ENCODE measurements around the gene MTMR2. TPM values are rescaled to one million over a fixed set of nuclear protein-coding genes. Genes with fewer than 3 reads are reported as not detected.

The MTMR2 gene
- total and polyA plus RNA-seq, 5 experiments from 2014 or later = 10.2 to 14.6 (median 11.8) TPM

GRCh38 chr11:95930948-95931347 is 7.0 kb upstream of the MTMR2 start:
- ATAC-seq (no peak), DNase-seq (no peak)
- POLR2A ChIA-PET = no interaction called here
- peaks cover 8 to 33% (median 21%) of the 10 kb centered on the region in 9 donors for H3K9me3 Mint-ChIP-seq
- H3K4me1 Mint-ChIP-seq = no peaks in the 10 kb centered on the region
- no peak overlapping the region for H3K4me3 Mint-ChIP-seq
- no peak overlapping the region for H3K27ac Mint-ChIP-seq
- H3K36me3 Mint-ChIP-seq = peaks cover 2 to 30% (median 24%) of the 10 kb centered on the region in 3 donors
- peaks cover 0 to 15% (median 3%) of the 10 kb centered on the region in 5 donors for H3K27me3 Mint-ChIP-seq

- Mint-ChIP-seq H3K36me3 (peaks cover 2 to 21% (median 20%) of the 10 kb centered on the region in 3 donors), H3K4me3 (no peak overlapping the region), H3K27ac (no peak overlapping the region), H3K27me3 (peaks cover 0 to 11% (median 3%) of the 10 kb centered on the region in 5 donors), H3K4me1 (peaks cover 13 to 31% (median 28%) of the 10 kb centered on the region in 4 donors), H3K9me3 (peaks cover 6 to 23% (median 12%) of the 10 kb centered on the region in 9 donors)
- no peak for DNase-seq
- POLR2A ChIA-PET = interaction anchor here (0.7 kb wide), 1 partner anchor 52 kb away, joined by 4 read pairs; no protein-coding TSS in a partner anchor
- no peak for ATAC-seq
These were observed 2.8 kb upstream of the MTMR2 start for GRCh38 chr11:95926726-95927125.

- Mint-ChIP-seq H3K4me1 (peaks cover 13 to 31% (median 29%) of the 10 kb centered on the region in 4 donors), H3K9me3 (peaks cover 0 to 7% (median 0%) of the 10 kb centered on the region in 9 donors), H3K27me3 (peaks cover 0 to 10% (median 2%) of the 10 kb centered on the region in 5 donors), H3K4me3 (peak overlapping the region in 6 of 10 donors; percentile 21 to 97 (median 76)), H3K36me3 (peaks cover 0 to 7% (median 5%) of the 10 kb centered on the region in 3 donors), H3K27ac (peak overlapping the region in 3 of 10 donors; percentile 19 to 100 (median 34))
- DNase-seq (no peak), ATAC-seq (no peak)
- POLR2A ChIA-PET = no interaction called here
These were observed 1.1 kb upstream of the MTMR2 start for GRCh38 chr11:95925011-95925410.

GRCh38 chr11:95924414-95924760 is 480 bp upstream of the MTMR2 start:
- Mint-ChIP-seq H3K27ac (peak overlapping the region; percentile 89 to 100 (median 98)), H3K36me3 (peaks cover 0 to 6% (median 2%) of the 10 kb centered on the region in 3 donors), H3K27me3 (peaks cover 0 to 10% (median 2%) of the 10 kb centered on the region in 5 donors), H3K4me1 (peaks cover 13 to 33% (median 29%) of the 10 kb centered on the region in 4 donors), H3K9me3 (peaks cover 0 to 1% (median 0%) of the 10 kb centered on the region in 9 donors), H3K4me3 (peak overlapping the region; percentile 87 to 99 (median 97))
- ATAC-seq (peak in 1 of 2 donors; percentile 16), DNase-seq (peak in 1 of 10 donors; percentile 2)
- POLR2A ChIA-PET = interaction anchor here (0.8 kb wide), 1 partner anchor 857 kb away, joined by 3 read pairs; no protein-coding TSS in a partner anchor

- no peak for DNase-seq
- H3K36me3 Mint-ChIP-seq = peaks cover 0 to 6% (median 2%) of the 10 kb centered on the region in 3 donors
- peak overlapping the region; percentile 87 to 99 (median 97) for H3K4me3 Mint-ChIP-seq
- POLR2A ChIA-PET = interaction anchor here (0.8 kb wide), 1 partner anchor 856 kb away, joined by 3 read pairs; no protein-coding TSS in a partner anchor
- ATAC-seq = peak in 1 of 2 donors; percentile 24
- peak overlapping the region; percentile 89 to 100 (median 98) for H3K27ac Mint-ChIP-seq
- peaks cover 0 to 10% (median 2%) of the 10 kb centered on the region in 5 donors for H3K27me3 Mint-ChIP-seq
- peaks cover 14 to 33% (median 29%) of the 10 kb centered on the region in 4 donors for H3K4me1 Mint-ChIP-seq
- no peaks in the 10 kb centered on the region for H3K9me3 Mint-ChIP-seq
These were observed 524 bp downstream of the MTMR2 start for GRCh38 chr11:95923439-95923727.

GRCh38 chr11:95922536-95923438 is 1.1 kb downstream of the MTMR2 start:
- H3K9me3 Mint-ChIP-seq = no peaks in the 10 kb centered on the region
- H3K4me3 Mint-ChIP-seq = peak overlapping the region; percentile 87 to 99 (median 97)
- DNase-seq (peak in 1 of 10 donors; percentile 6), ATAC-seq (no peak)
- peaks cover 14 to 33% (median 30%) of the 10 kb centered on the region in 4 donors for H3K4me1 Mint-ChIP-seq
- H3K27ac Mint-ChIP-seq = peak overlapping the region; percentile 89 to 100 (median 98)
- POLR2A ChIA-PET = interaction anchor here (0.7 kb wide), 1 partner anchor 119 kb away, joined by 4 read pairs; no protein-coding TSS in a partner anchor
- H3K36me3 Mint-ChIP-seq = peaks cover 0 to 6% (median 0%) of the 10 kb centered on the region in 3 donors
- peaks cover 0 to 10% (median 2%) of the 10 kb centered on the region in 5 donors for H3K27me3 Mint-ChIP-seq

GRCh38 chr11:95922099-95922498 is 1.8 kb downstream of the MTMR2 start:
- Mint-ChIP-seq H3K27ac (peak overlapping the region in 8 of 10 donors; percentile 36 to 100 (median 70)), H3K9me3 (no peaks in the 10 kb centered on the region), H3K27me3 (peaks cover 0 to 10% (median 2%) of the 10 kb centered on the region in 5 donors), H3K36me3 (peaks cover 0 to 6% (median 0%) of the 10 kb centered on the region in 3 donors), H3K4me3 (peak overlapping the region in 9 of 10 donors; percentile 15 to 97 (median 73)), H3K4me1 (peaks cover 14 to 35% (median 33%) of the 10 kb centered on the region in 4 donors)
- ATAC-seq (no peak), DNase-seq (no peak)
- POLR2A ChIA-PET = interaction anchor here (0.7 kb wide), 1 partner anchor 118 kb away, joined by 4 read pairs; no protein-coding TSS in a partner anchor

GRCh38 chr11:95920460-95921105 is 3.3 kb downstream of the MTMR2 start:
- peaks cover 0 to 6% (median 0%) of the 10 kb centered on the region in 3 donors for H3K36me3 Mint-ChIP-seq

GRCh38 chr11:95919514-95919913 is 4.4 kb downstream of the MTMR2 start:
- Mint-ChIP-seq H3K27ac (no peak overlapping the region), H3K36me3 (peaks cover 0 to 6% (median 0%) of the 10 kb centered on the region in 3 donors), H3K4me3 (no peak overlapping the region), H3K4me1 (peaks cover 20 to 36% (median 34%) of the 10 kb centered on the region in 4 donors), H3K9me3 (no peaks in the 10 kb centered on the region), H3K27me3 (no peaks in the 10 kb centered on the region)
- DNase-seq (no peak), ATAC-seq (no peak)
- POLR2A ChIA-PET = no interaction called here

More at GRCh38 chr11:95920460-95921105, 3.3 kb downstream of the MTMR2 start:
- Mint-ChIP-seq H3K27ac (peak overlapping the region in 1 of 10 donors; percentile 7), H3K4me1 (peaks cover 18 to 40% (median 39%) of the 10 kb centered on the region in 4 donors), H3K27me3 (no peaks in the 10 kb centered on the region), H3K4me3 (no peak overlapping the region), H3K9me3 (no peaks in the 10 kb centered on the region)
- DNase-seq (no peak), ATAC-seq (no peak)
- POLR2A ChIA-PET = no interaction called here

- Mint-ChIP-seq H3K4me1 (peaks cover 18 to 33% (median 33%) of the 10 kb centered on the region in 4 donors), H3K27ac (no peak overlapping the region), H3K4me3 (no peak overlapping the region), H3K9me3 (no peaks in the 10 kb centered on the region), H3K36me3 (peaks cover 0 to 6% (median 5%) of the 10 kb centered on the region in 3 donors), H3K27me3 (no peaks in the 10 kb centered on the region)
- POLR2A ChIA-PET = no interaction called here
- ATAC-seq (no peak), DNase-seq (no peak)
These were observed 5.2 kb downstream of the MTMR2 start for GRCh38 chr11:95918720-95919119.

- Mint-ChIP-seq H3K36me3 (peaks cover 1 to 11% (median 2%) of the 10 kb centered on the region in 3 donors), H3K4me1 (peaks cover 17 to 36% (median 34%) of the 10 kb centered on the region in 4 donors), H3K27ac (no peak overlapping the region), H3K27me3 (no peaks in the 10 kb centered on the region), H3K9me3 (no peaks in the 10 kb centered on the region), H3K4me3 (no peak overlapping the region)
- ATAC-seq (no peak), DNase-seq (no peak)
- POLR2A ChIA-PET = no interaction called here
These were observed 5.9 kb downstream of the MTMR2 start for GRCh38 chr11:95918056-95918455.

Data from naive thymus-derived CD8-positive, alpha-beta T cell (primary cell).